ENCODE data around the gene GTF3C4.
"Not testable (repeated sequence)": the region's sequence is repeated elsewhere in the genome, so short reads cannot be mapped to it uniquely, and the experiment has no call there.

Gene GTF3C4

GRCh38 chr9:132708239-132708638, 38.0 kb downstream of the GTF3C4 start:
- no peak for DNase-seq

GRCh38 chr9:132708769-132709430, 38.6 kb downstream of the GTF3C4 start:
- no peak for DNase-seq

GRCh38 chr9:132710333-132710732, 40.1 kb downstream of the GTF3C4 start:
- no peak for DNase-seq

- not testable (repeated sequence) for DNase-seq
These were observed 40.9 kb downstream of the GTF3C4 start for GRCh38 chr9:132711152-132711551.

- DNase-seq, result no peak
These were observed 41.6 kb downstream of the GTF3C4 start for GRCh38 chr9:132711846-132712245.

- DNase-seq, result peak; percentile 30
These were observed 42.5 kb downstream of the GTF3C4 start for GRCh38 chr9:132712753-132713152.

- no peak for DNase-seq
These were observed 45.7 kb downstream of the GTF3C4 start for GRCh38 chr9:132716007-132716406.

GRCh38 chr9:132717326-132717945, 47.2 kb downstream of the GTF3C4 start:
- DNase-seq, result no peak

GRCh38 chr9:132718381-132718928, 48.2 kb downstream of the GTF3C4 start:
- DNase-seq, result not testable (repeated sequence)

- DNase-seq, result no peak
These were observed 51.4 kb downstream of the GTF3C4 start for GRCh38 chr9:132721661-132722060.

GRCh38 chr9:132722564-132723065, 52.4 kb downstream of the GTF3C4 start:
- DNase-seq, result no peak

GRCh38 chr9:132723809-132724208, 53.5 kb downstream of the GTF3C4 start:
- DNase-seq, result no peak

- no peak for DNase-seq
These were observed 55.0 kb downstream of the GTF3C4 start for GRCh38 chr9:132725306-132725705.

GRCh38 chr9:132726576-132727130, 56.4 kb downstream of the GTF3C4 start:
- DNase-seq, result no peak

GRCh38 chr9:132728071-132728470, 57.8 kb downstream of the GTF3C4 start:
- DNase-seq, result no peak

GRCh38 chr9:132728497-132728896, 58.2 kb downstream of the GTF3C4 start:
- no peak for DNase-seq

GRCh38 chr9:132729235-132729890, 59.1 kb downstream of the GTF3C4 start:
- DNase-seq, result no peak

GRCh38 chr9:132730054-132731033, 60.1 kb downstream of the GTF3C4 start:
- no peak for DNase-seq

- no peak for DNase-seq
These were observed 61.0 kb downstream of the GTF3C4 start for GRCh38 chr9:132731230-132731629.

GRCh38 chr9:132732326-132733259, 62.3 kb downstream of the GTF3C4 start:
- DNase-seq, result no peak

GRCh38 chr9:132733260-132733815, 63.1 kb downstream of the GTF3C4 start:
- DNase-seq, result no peak
